Ishikawa (cell line): Measurements from ENCODE around the gene ZFYVE9.

ENCODE experiments used
- CEBPB ChIP-seq: IDR thresholded peaks from 2 replicates; pipeline ENCODE4 v1.6.1; 2012
- CREB1 ChIP-seq: IDR thresholded peaks from 2 replicates; pipeline ENCODE4 v1.6.1; 2012; ENCODE audit warnings: low read depth
- EGR1 ChIP-seq: IDR thresholded peaks from 2 replicates; pipeline ENCODE4 v1.6.1; 2012
- EP300 ChIP-seq: IDR thresholded peaks from 2 replicates; pipeline ENCODE4 v1.6.1; 2012; ENCODE audit warnings: borderline replicate concordance
- FOXM1 ChIP-seq: IDR thresholded peaks from 2 replicates; pipeline ENCODE4 v1.6.1; 2012; ENCODE audit warnings: low read depth, borderline replicate concordance
- MAX ChIP-seq: IDR thresholded peaks from 2 replicates; pipeline ENCODE4 v1.6.1; 2012
- NFIC ChIP-seq: IDR thresholded peaks from 2 replicates; pipeline ENCODE4 v1.6.1; 2012
- RAD21 ChIP-seq: IDR thresholded peaks from 2 replicates; pipeline ENCODE4 v1.6.1; 2012; ENCODE audit warnings: low read depth
- TAF1 ChIP-seq: IDR thresholded peaks from 2 replicates; pipeline ENCODE4 v1.6.1; 2012; ENCODE audit warnings: low read depth, mild to moderate bottlenecking
- TCF12 ChIP-seq: IDR thresholded peaks from 2 replicates; pipeline ENCODE4 v1.6.1; 2012; ENCODE audit warnings: low read depth
- TEAD4 ChIP-seq: IDR thresholded peaks from 2 replicates; pipeline ENCODE4 v1.6.1; 2012
- YY1 ChIP-seq: IDR thresholded peaks from 2 replicates; pipeline ENCODE4 v1.6.1; 2012; ENCODE audit warnings: low read depth
- ZBTB7A ChIP-seq: IDR thresholded peaks from 2 replicates; pipeline ENCODE4 v1.6.1; 2012; ENCODE audit warnings: low read depth
- TF ChIP-seq, protein P1 (sequence below): IDR thresholded peaks from 2 replicates; pipeline ENCODE4 v1.6.1; 2012
- TF ChIP-seq, protein P2 (sequence below): IDR thresholded peaks from 2 replicates; pipeline ENCODE4 v1.6.1; 2012; ENCODE audit warnings: low read depth, mild to moderate bottlenecking

The ZFYVE9 gene

GRCh38 chr1:52166996-52167753 is 25.3 kb downstream of the ZFYVE9 start:
- no peak for TF ChIP-seq TEAD4
- no peak for TF ChIP-seq NFIC
- TF ChIP-seq, protein P1, sequence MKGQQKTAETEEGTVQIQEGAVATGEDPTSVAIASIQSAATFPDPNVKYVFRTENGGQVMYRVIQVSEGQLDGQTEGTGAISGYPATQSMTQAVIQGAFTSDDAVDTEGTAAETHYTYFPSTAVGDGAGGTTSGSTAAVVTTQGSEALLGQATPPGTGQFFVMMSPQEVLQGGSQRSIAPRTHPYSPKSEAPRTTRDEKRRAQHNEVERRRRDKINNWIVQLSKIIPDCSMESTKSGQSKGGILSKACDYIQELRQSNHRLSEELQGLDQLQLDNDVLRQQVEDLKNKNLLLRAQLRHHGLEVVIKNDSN, result no peak

DNA sequence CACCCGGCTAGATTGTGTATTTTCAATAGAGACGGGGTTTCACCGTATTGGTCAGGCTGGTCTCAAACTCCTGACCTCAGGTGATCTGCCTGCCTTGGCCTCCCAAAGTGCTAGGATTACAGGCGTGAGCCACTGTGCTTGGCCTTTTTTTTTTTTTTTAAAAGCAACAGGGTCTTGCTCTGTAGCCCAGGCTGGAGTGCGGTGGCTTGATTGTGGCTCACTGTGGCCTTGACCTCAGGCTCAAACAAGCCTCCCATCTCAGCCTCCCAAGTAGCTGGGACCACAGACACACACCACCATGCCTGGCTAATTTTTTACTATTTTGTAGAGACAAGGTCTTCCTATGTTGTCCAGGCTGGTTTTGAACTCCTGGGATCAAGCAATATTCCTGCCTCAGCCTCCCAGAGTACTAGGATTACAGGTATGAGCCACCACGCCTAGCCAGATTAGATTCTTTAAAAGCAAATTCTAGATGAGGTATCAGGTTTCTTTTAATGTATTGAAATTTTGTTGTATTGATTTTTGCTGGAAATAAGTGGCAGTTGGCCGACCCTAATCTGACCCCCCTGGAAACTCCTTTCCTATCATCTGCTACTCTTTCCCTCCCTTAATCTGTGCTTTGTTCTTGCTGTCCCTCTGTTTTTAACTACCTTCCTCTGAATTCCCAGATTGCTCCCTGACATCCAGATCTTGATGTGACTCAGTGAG is 26.6 kb downstream of the ZFYVE9 start:
- no peak for TF ChIP-seq NFIC
- no peak for TF ChIP-seq TCF12
- TF ChIP-seq, protein P1, result no peak
- TF ChIP-seq FOXM1, result no peak

- TF ChIP-seq ZBTB7A, result no peak
- TF ChIP-seq EGR1, result no peak
- TF ChIP-seq RAD21, result no peak
- no peak for TF ChIP-seq CEBPB
- no peak for TF ChIP-seq NFIC
- no peak for TF ChIP-seq EP300
- no peak for TF ChIP-seq TEAD4
- no peak for TF ChIP-seq MAX
- no peak for TF ChIP-seq CREB1
- TF ChIP-seq TCF12, result no peak
- TF ChIP-seq, protein P1, result no peak
- TF ChIP-seq FOXM1, result no peak
- TF ChIP-seq YY1, result no peak
- TF ChIP-seq TAF1, result no peak
- TF ChIP-seq, protein P2, sequence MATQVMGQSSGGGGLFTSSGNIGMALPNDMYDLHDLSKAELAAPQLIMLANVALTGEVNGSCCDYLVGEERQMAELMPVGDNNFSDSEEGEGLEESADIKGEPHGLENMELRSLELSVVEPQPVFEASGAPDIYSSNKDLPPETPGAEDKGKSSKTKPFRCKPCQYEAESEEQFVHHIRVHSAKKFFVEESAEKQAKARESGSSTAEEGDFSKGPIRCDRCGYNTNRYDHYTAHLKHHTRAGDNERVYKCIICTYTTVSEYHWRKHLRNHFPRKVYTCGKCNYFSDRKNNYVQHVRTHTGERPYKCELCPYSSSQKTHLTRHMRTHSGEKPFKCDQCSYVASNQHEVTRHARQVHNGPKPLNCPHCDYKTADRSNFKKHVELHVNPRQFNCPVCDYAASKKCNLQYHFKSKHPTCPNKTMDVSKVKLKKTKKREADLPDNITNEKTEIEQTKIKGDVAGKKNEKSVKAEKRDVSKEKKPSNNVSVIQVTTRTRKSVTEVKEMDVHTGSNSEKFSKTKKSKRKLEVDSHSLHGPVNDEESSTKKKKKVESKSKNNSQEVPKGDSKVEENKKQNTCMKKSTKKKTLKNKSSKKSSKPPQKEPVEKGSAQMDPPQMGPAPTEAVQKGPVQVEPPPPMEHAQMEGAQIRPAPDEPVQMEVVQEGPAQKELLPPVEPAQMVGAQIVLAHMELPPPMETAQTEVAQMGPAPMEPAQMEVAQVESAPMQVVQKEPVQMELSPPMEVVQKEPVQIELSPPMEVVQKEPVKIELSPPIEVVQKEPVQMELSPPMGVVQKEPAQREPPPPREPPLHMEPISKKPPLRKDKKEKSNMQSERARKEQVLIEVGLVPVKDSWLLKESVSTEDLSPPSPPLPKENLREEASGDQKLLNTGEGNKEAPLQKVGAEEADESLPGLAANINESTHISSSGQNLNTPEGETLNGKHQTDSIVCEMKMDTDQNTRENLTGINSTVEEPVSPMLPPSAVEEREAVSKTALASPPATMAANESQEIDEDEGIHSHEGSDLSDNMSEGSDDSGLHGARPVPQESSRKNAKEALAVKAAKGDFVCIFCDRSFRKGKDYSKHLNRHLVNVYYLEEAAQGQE, result no peak
These were observed 37.2 kb downstream of the ZFYVE9 start for GRCh38 chr1:52179073-52179472.

DNA sequence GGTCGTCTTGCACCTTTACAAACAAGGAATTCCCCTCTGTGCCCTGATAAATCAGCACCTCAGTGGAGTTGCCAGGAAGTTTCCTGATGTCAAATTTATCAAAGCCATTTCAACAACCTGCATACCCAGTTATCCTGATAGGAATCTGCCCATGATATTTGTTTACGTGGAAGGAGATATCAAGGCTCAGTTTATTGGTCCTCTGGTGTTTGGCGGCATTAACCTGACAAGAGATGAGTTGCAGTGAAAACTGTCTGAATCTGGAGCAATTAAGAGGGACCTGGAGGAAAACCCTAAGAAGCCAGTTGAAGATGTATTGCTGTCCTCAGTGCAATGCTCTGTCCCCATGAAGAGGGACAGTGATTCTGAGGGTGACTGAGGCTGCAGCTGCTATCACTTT is 38.3 kb downstream of the ZFYVE9 start:
- TF ChIP-seq ZBTB7A (no peak), EP300 (no peak), CEBPB (no peak), RAD21 (no peak), TEAD4 (no peak), TCF12 (no peak)
- TF ChIP-seq, protein P2, result no peak

- TF ChIP-seq ZBTB7A (no peak), YY1 (no peak), RAD21 (no peak), TAF1 (no peak), NFIC (no peak), TEAD4 (no peak), CEBPB (no peak), TCF12 (no peak), EP300 (no peak), MAX (no peak), CREB1 (no peak), FOXM1 (no peak)
- TF ChIP-seq, protein P1, result no peak
- TF ChIP-seq, protein P2, result no peak
These were observed 41.0 kb downstream of the ZFYVE9 start for GRCh38 chr1:52182874-52183400.
